22Rv1 (cell line): ENCODE measurements around the gene TFF3.

Experiments used
- ZFX ChIP-seq: fragments of 450-650 bp; IDR thresholded peaks from 2 replicates; pipeline ENCODE4 v1.6.1; 2017; ENCODE audit warnings: antibody characterized with exemption, borderline replicate concordance
- TF ChIP-seq, protein P1 (sequence below): fragments of 450-650 bp; IDR thresholded peaks from 2 replicates; pipeline ENCODE4 v1.5.1; 2017; ENCODE audit warnings: mild to moderate bottlenecking

DNA sequence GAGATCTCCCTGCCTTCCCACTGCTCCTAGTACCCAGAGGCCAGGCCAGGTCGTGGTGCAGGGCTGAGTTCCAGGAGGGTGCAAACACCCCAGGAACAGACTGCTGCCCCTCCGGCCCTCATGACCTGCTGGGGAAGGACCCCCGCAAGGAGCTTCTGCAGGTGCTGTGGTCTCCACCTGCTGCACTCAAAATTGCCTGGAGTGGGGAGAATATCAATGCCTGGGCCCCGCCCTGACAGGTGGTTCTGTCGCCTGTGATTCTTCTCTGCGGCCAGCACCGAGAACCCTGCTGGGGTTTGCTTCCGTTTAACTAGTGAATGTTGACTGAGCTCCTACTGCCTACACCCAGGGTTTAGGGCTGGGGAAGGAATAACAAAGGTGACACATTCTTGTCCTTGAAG is 2.1 kb upstream of the TFF3 start:
- TF ChIP-seq ZFX, result no peak
- TF ChIP-seq, protein P1, sequence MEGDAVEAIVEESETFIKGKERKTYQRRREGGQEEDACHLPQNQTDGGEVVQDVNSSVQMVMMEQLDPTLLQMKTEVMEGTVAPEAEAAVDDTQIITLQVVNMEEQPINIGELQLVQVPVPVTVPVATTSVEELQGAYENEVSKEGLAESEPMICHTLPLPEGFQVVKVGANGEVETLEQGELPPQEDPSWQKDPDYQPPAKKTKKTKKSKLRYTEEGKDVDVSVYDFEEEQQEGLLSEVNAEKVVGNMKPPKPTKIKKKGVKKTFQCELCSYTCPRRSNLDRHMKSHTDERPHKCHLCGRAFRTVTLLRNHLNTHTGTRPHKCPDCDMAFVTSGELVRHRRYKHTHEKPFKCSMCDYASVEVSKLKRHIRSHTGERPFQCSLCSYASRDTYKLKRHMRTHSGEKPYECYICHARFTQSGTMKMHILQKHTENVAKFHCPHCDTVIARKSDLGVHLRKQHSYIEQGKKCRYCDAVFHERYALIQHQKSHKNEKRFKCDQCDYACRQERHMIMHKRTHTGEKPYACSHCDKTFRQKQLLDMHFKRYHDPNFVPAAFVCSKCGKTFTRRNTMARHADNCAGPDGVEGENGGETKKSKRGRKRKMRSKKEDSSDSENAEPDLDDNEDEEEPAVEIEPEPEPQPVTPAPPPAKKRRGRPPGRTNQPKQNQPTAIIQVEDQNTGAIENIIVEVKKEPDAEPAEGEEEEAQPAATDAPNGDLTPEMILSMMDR, result no peak
